SK-N-MC (cell line): ENCODE results near the gene ADARB2.

ENCODE experiments used
- EZH2 ChIP-seq: fragments of 200-600 bp; sonication (generic); IDR thresholded peaks from one replicate; pipeline ENCODE4 v1.6.1; 2017; ENCODE audit warnings: antibody characterized with exemption
- FOXP2 ChIP-seq: optimal IDR thresholded peaks from 2 replicates; pipeline ENCODE3; 2011; ENCODE audit warnings: mild to moderate bottlenecking, moderate library complexity; ENCODE audit not compliant: insufficient read depth; ENCODE audit errors: extremely low read length, control extremely low read depth
- POLR2AphosphoS5 ChIP-seq: IDR thresholded peaks from 2 replicates; pipeline ENCODE4 v1.6.1; 2012; ENCODE audit warnings: mild to moderate bottlenecking, low read depth, low read length, borderline replicate concordance

DNA sequence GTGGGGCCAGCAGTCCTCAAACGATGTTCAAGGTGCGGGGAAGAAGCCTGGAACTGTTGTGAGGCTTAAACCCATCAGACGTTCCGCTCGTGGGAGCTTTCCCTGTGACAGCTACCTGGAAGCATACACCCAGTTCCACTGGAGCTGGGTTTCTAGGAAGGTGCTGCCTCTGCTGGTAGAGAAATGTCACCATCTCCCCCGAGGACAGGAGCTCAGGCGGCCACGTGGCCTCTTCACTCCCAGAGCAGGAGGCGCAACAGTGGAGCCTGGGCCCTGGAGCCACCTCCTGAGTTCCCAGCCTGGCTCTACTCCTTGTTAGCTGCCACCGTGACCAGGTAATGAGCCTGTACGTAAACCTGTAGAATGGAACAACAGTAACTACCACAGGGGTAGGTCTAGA lies 156.1 kb downstream of the ADARB2 start:
- TF ChIP-seq POLR2AphosphoS5, result no peak
- no peak for TF ChIP-seq EZH2
- TF ChIP-seq FOXP2, result no peak
